Colon (tissue), 2 donors: ENCODE data around the gene CNTN4.
"Not testable (repeated sequence)": the region's sequence is repeated elsewhere in the genome, so short reads cannot be mapped to it uniquely, and the experiment has no call there.

Source experiments
- FAIRE-seq: peaks from 2 replicates; lab custom pipeline; 2012; peaks lifted over from hg19 to GRCh38; lab: Jason Lieb, UNC
- donor health status: control.
- donor health status: control.

The CNTN4 gene

DNA sequence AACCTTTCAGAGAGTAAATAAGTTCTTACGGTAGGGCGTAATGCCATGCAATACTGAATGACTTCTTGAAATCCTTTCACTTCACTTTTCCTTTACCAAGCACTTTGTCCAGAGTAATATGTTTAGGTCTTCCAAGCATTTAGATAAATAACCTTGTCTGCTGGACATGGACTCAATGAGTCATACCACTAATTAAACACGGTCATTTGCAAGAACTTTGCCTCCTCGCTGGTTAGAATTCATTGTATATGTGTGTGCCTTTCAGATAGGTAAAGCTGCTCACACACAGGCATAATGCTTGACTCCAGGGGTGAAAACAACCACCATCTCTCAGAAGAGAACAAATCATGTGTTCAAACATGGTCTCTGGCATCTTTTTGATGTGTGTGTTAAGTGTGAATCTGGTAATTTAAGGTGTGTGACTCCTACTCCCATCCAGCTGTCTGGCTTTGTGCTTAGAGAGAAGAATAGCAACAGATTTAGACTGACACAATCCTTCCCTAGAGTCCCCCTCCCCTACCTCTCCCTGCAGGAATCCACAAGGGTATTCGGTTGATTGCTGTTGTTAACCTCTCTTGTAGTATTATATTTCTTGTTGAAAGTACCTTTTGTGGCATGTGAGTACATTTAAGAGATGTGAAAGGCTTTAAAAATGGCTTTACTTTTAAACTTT is 419.0 kb downstream of the CNTN4 start:
- FAIRE-seq: no peak

- no peak for FAIRE-seq
These were observed 424.7 kb downstream of the CNTN4 start for GRCh38 chr3:2523281-2523836.

- no peak for FAIRE-seq
These were observed 427.3 kb downstream of the CNTN4 start for GRCh38 chr3:2525968-2526367.

GRCh38 chr3:2526926-2527325 is 428.3 kb downstream of the CNTN4 start:
- no peak for FAIRE-seq

DNA sequence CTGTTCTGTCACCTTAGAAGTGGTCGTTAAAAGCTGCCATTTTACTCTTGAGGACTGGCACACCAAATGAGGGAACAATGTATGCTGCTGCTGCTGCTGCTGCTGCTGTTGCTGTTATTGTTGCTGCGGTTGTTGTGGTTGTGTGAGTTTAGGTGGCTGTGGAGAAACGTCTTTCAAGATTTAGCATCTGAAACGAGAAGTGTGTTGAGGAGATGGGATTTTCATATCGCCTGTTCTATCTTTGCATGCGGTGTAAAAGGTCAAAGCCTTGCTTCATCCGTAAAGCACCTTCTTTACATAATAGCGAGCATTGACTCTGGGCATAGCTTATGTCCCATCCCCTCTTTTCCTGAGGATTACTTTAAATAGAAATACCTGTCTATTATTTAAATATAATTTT is 428.7 kb downstream of the CNTN4 start:
- FAIRE-seq: not testable (repeated sequence)

DNA sequence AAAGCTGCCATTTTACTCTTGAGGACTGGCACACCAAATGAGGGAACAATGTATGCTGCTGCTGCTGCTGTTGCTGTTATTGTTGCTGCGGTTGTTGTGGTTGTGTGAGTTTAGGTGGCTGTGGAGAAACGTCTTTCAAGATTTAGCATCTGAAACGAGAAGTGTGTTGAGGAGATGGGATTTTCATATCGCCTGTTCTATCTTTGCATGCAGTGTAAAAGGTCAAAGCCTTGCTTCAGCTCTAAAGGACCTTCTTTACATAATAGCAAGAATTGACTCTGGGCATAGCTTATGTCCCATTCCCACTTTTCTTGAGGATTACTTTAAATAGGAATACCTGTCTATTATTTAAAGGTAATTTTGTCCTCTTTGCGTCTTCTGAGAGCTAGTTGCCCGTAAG is 436.1 kb downstream of the CNTN4 start:
- FAIRE-seq: not testable (repeated sequence)

GRCh38 chr3:2535206-2535605 is 436.5 kb downstream of the CNTN4 start:
- FAIRE-seq: no peak

- no peak for FAIRE-seq
These were observed 437.9 kb downstream of the CNTN4 start for GRCh38 chr3:2536575-2536974.

DNA sequence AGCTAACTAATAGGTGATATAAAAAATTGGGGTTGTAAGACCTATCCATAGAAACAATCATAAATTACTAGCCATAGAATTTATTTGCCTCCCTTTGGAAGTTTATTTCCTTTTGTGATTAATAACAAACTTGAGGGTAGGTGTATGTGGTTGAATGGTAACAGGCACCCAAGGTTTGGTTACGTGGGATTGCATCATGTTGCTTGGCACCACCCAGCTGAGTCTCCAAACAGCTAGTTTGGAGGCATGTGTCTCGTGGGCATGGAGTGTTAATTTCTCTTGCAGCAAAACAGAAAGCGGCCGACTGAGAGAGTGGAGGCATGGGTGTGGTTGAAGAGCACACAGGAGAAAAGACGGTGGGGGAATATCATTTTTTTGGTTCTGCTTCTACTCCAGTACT is 441.4 kb downstream of the CNTN4 start:
- no peak for FAIRE-seq

GRCh38 chr3:2543247-2543646 is 444.6 kb downstream of the CNTN4 start:
- FAIRE-seq: no peak

- FAIRE-seq: no peak
These were observed 445.5 kb downstream of the CNTN4 start for GRCh38 chr3:2544212-2544611.

- FAIRE-seq: no peak
These were observed 446.1 kb downstream of the CNTN4 start for GRCh38 chr3:2544718-2545117.

GRCh38 chr3:2547049-2547448 is 448.4 kb downstream of the CNTN4 start:
- FAIRE-seq: no peak

GRCh38 chr3:2554656-2555055 is 456.0 kb downstream of the CNTN4 start:
- no peak for FAIRE-seq

- FAIRE-seq: no peak
These were observed 460.1 kb downstream of the CNTN4 start for GRCh38 chr3:2558796-2559195.

DNA sequence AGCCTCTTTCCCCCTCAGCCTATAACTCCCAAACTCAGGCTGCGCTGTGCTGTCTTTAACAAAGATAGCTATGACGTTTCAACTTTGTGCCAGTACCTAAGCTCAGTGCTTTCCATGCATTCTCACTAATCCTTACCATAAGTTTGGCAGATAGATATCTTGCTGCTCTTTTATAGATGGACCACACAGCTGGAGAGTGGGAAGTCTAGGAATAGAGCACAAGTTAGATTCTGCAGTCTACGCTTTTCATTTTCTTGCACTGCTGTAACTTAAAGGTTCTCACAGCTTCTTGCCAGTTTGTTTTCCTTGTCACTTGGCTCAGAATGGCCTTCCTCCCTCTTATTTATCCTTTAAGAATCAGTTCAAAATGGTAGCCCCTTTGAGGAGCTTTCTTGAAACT is 468.8 kb downstream of the CNTN4 start:
- no peak for FAIRE-seq

GRCh38 chr3:2568156-2568555 is 469.5 kb downstream of the CNTN4 start:
- no peak for FAIRE-seq

- FAIRE-seq: no peak
These were observed 470.3 kb downstream of the CNTN4 start for GRCh38 chr3:2568929-2569328.

DNA sequence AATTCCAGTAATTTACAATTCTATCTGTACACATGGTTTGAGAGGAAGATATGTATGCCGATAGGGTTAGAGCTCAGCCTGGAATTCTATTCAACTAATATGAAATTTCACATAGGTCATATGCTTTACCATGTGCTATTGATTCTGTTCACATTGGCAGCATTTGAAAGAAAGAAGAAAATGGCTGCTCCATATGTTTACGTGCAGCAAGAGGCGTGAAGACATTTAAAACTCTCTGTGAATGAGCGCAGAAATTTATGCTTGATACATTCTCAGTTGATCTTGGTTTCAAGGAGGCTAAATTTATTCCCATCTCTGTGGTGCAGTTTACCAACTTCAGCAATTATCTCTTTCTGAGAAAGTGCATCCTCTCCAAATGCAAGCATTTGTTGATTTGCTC is 478.9 kb downstream of the CNTN4 start:
- no peak for FAIRE-seq

DNA sequence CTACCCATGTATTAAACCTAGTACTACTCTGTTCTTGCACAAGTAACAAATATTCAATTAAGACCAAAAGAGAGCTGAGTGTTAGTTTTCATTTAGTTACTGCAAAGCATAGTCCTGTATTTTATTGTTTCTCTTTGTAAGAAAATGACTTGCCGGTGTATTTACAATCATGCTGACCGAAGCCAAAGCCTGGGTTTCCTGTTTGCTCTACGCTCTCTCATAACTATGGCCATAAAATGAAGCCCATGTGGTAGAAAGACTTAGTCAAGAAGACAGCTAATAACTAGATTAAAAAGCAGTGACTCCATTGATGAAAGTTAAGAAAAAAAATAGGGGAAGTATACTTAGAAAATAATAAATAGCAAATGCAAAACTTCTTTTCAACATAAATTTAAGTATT is 479.9 kb downstream of the CNTN4 start:
- FAIRE-seq: no peak

DNA sequence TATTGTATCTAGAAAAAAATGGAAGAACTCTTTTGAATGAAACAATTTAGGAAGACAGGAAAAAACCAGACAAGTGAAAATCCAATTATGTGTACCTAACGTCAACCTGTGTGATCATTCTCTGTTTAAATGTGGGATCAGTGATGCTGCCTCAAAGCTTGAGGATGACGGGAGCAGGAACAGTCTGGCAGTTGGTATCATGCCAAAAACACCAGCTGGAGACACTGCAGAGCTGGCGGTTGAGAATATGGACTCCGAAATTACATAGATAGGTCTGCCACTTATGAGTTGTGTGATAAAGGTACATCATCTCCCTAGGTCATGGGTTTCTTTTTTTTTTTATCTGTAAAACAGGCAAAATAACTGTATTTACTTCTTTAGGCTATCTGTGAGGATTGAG is 480.5 kb downstream of the CNTN4 start:
- FAIRE-seq: no peak

- no peak for FAIRE-seq
These were observed 484.4 kb downstream of the CNTN4 start for GRCh38 chr3:2583046-2583445.

DNA sequence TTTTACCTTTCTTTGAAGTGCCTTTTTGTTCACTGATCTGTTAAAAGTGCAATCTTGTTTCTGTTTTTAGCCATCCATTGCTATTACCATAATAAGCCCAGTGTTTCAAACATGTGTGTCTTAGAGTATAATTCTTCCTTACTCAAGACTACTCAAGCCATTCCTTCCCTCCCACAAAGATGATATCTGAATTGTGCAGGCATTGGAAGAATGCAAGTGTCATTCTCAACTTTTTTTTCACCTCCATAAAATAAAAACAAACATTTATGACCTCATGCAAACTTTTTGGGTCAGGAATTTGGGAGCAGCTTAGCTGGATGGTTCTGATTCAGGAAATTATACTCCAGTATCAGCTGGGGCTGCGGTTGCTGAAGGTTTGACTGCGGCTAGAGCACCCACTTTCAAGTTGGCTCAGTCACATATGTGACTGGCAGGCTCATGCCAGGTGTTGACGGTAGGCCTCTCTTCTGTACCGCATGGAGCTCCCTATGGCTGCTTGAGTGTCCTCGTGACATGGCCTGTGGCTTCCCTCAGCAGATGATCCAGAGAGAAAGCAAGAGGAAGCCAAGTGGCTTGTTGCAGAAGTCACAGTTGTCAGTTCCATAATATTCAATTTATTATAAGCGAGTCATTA is 490.8 kb downstream of the CNTN4 start:
- no peak for FAIRE-seq

GRCh38 chr3:2595486-2595885 is 496.8 kb downstream of the CNTN4 start:
- FAIRE-seq: no peak
